NCI-H2107 treated with DMSO at 0.1 percent for 48 hours (cell line): Measurements from ENCODE around the gene FBN2.
"Not testable (repeated sequence)": the region's sequence is repeated elsewhere in the genome, so short reads cannot be mapped to it uniquely, and the experiment has no call there.

Experiments
- DNase-seq: peaks from one replicate; lab custom pipeline; 2025; ENCODE audit not compliant: unreplicated experiment; lab: John Stamatoyannopoulos, UW

Gene FBN2

GRCh38 chr5:128535251-128535650, 2.8 kb downstream of the FBN2 start:
- DNase-seq = no peak

GRCh38 chr5:128534726-128535125, 3.3 kb downstream of the FBN2 start:
- DNase-seq = no peak

GRCh38 chr5:128532776-128533175, 5.3 kb downstream of the FBN2 start:
- no peak for DNase-seq

GRCh38 chr5:128532127-128532526, 5.9 kb downstream of the FBN2 start:
- DNase-seq = no peak

GRCh38 chr5:128528637-128529255, 9.3 kb downstream of the FBN2 start:
- no peak for DNase-seq

- no peak for DNase-seq
These were observed 9.9 kb downstream of the FBN2 start for GRCh38 chr5:128528126-128528525.

- DNase-seq = no peak
These were observed 11.0 kb downstream of the FBN2 start for GRCh38 chr5:128527077-128527476.

- no peak for DNase-seq
These were observed 15.7 kb downstream of the FBN2 start for GRCh38 chr5:128522336-128522735.

GRCh38 chr5:128519827-128520226, 18.2 kb downstream of the FBN2 start:
- DNase-seq = no peak

- DNase-seq = no peak
These were observed 21.1 kb downstream of the FBN2 start for GRCh38 chr5:128516978-128517377.

- DNase-seq = no peak
These were observed 24.2 kb downstream of the FBN2 start for GRCh38 chr5:128513806-128514205.

- DNase-seq = no peak
These were observed 25.2 kb downstream of the FBN2 start for GRCh38 chr5:128512894-128513293.

GRCh38 chr5:128506643-128507042, 31.4 kb downstream of the FBN2 start:
- no peak for DNase-seq

GRCh38 chr5:128503727-128504126, 34.3 kb downstream of the FBN2 start:
- not testable (repeated sequence) for DNase-seq

GRCh38 chr5:128498844-128499455, 39.1 kb downstream of the FBN2 start:
- no peak for DNase-seq

- DNase-seq = no peak
These were observed 43.5 kb downstream of the FBN2 start for GRCh38 chr5:128494516-128494915.

GRCh38 chr5:128493657-128494329, 44.3 kb downstream of the FBN2 start:
- no peak for DNase-seq

GRCh38 chr5:128491291-128491690, 46.8 kb downstream of the FBN2 start:
- DNase-seq = no peak

- no peak for DNase-seq
These were observed 47.3 kb downstream of the FBN2 start for GRCh38 chr5:128490761-128491160.

- no peak for DNase-seq
These were observed 51.0 kb downstream of the FBN2 start for GRCh38 chr5:128487041-128487440.

GRCh38 chr5:128483738-128484137, 54.3 kb downstream of the FBN2 start:
- no peak for DNase-seq

- no peak for DNase-seq
These were observed 57.0 kb downstream of the FBN2 start for GRCh38 chr5:128480906-128481633.
